GM21737 (cell line): ENCODE results near the gene MYH1.

Experiments
- ATAC-seq: cut with Tn5 transposase; IDR thresholded peaks from one replicate; pipeline ENCODE4 v1.9.1; 2021; ENCODE audit warnings: mild to moderate bottlenecking, moderate library complexity; ENCODE audit not compliant: unreplicated experiment

The MYH1 gene

GRCh38 chr17:10492004-10492403 lies 26.3 kb downstream of the MYH1 start:
- no peak for ATAC-seq

GRCh38 chr17:10482252-10482651 lies 36.1 kb downstream of the MYH1 start:
- no peak for ATAC-seq

DNA sequence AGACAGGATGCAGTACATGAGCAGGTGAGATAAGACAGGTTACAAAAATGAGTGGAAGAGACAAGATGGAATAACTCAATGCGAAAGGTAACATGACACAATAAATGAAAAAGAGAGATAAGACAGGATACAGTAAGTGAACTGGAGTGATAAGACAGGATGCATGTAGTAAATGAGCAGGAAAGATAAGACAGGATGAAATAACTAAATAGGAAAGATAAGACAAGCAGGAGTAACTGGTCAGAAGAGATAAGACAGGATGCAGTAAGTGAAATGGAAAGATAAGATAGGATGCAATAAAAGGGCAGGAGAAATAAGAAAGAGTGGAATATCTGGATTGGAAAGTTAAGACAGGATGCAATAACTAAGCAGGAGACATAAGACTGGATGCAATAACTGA lies 40.6 kb downstream of the MYH1 start:
- ATAC-seq = no peak

- no peak for ATAC-seq
These were observed 43.8 kb downstream of the MYH1 start for GRCh38 chr17:10474536-10474935.

- ATAC-seq = no peak
These were observed 46.5 kb downstream of the MYH1 start for GRCh38 chr17:10471858-10472257.

GRCh38 chr17:10469459-10469858 lies 48.9 kb downstream of the MYH1 start, which contains the start of gene MYH4:
Gene MYH4, minus strand, starts transcription at chr17:10469559. Its CDS starts 2,814 bp downstream, at chr17:10466745.
- ATAC-seq = no peak

DNA sequence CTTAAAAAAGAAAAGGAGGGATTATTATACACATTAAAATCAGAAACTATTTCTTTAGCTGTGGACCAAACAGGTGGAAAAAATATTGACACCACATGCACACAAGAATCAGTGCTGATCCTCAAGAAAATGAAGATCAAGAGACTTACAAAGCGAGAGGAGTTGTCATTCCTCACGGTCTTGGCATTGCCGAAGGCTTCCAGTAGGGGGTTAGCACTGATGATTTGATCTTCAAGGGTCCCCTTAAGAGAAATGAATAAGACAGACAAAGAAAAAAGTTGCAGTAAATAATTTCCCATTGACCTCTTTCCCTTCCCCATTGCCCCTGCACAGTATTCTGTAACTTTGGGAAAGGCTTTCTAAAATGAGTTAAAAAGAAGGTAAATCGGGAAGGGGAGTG lies 54.9 kb downstream of the MYH1 start:
- no peak for ATAC-seq

DNA sequence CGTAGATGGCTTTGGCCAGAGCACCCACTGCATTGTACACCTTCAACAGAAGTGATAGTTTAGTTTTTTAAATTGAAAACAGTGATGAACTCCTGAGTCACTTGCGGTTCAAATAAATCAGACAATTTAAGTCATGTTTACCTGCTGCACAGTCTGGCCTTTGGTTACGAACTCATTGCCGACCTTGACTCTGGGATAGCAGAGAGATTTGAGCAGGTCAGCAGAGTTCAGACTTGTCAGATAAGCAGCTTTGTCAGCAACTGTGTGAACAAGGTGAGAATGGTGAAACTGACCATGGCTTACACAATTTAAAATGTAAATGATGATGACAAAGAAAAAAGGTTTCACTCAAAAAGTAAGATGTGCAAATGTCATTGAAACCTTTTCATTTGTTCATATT lies 58.3 kb downstream of the MYH1 start:
- ATAC-seq = no peak

GRCh38 chr17:10458701-10459100 lies 59.6 kb downstream of the MYH1 start:
- no peak for ATAC-seq

GRCh38 chr17:10457952-10458351 lies 60.4 kb downstream of the MYH1 start:
- ATAC-seq = no peak

GRCh38 chr17:10447026-10447931 lies 71.1 kb downstream of the MYH1 start:
- ATAC-seq = no peak
